ENCODE data around the gene LHFPL3.

GRCh38 chr7:104777301-104777800, 448.9 kb downstream of the LHFPL3 start:
- TF ChIP-seq POLR2A (IDR thresholded peaks at IDR 0.05; ENCODE audit: low read depth) (no peak), CTCF (IDR thresholded peaks at IDR 0.05) (no peak), EP300 (IDR thresholded peaks at IDR 0.05) (no peak), POLR2AphosphoS5 (IDR thresholded peaks at IDR 0.05) (no peak)

Data from esophagus muscularis mucosa (tissue), 4 donors.